A673 (cell line): ENCODE measurements around the gene PPP1R1C. TPM values are rescaled to one million over a fixed set of nuclear protein-coding genes. Genes with fewer than 3 reads are reported as not detected.
A peak's percentile ranks its signal among the peaks of the same experiment; 100 is the strongest.

ENCODE experiments used
- BruUV-seq: library from RNA; stranded (reverse); fragments of 400-500 nt; replicated peaks from 2 replicates; lab custom pipeline; 2021; lab: Mats Ljungman, UMichigan
- CTCF ChIA-PET: fragments of 300-600 bp; sonication (Branson Sonifier 250); formaldehyde crosslinking; loops from one replicate; lab custom pipeline; 2022; ENCODE audit warnings: antibody characterized with exemption; lab: Charles Lee
- POLR2A ChIA-PET: fragments of 300-600 bp; sonication (Branson Sonifier 250); formaldehyde crosslinking; loops from one replicate; lab custom pipeline; 2022; ENCODE audit warnings: antibody characterized with exemption; ENCODE audit not compliant: low non-redundant PET; lab: Charles Lee
- DNase-seq: peaks from one replicate; pipeline ENCODE4 v3.0.0-alpha.2; 2015; ENCODE audit warnings: low spot score
- H3K27ac ChIP-seq: fragments of 200-600 bp; sonication (generic); 2 replicates; pipeline ENCODE4 v1.5.1; 2016; ENCODE audit warnings: mixed run types, low read depth, mild to moderate bottlenecking, mixed read lengths, antibody characterized with exemption, low read length; ENCODE audit not compliant: poor library complexity, severe bottlenecking
- H3K27me3 ChIP-seq: fragments of 200-600 bp; sonication (generic); replicated peaks from 2 replicates; pipeline ENCODE4 v1.6.1; 2017; ENCODE audit warnings: mixed run types, low read depth, mild to moderate bottlenecking, mixed read lengths, antibody characterized with exemption, low read length; ENCODE audit not compliant: insufficient read depth, poor library complexity
- H3K36me3 ChIP-seq: fragments of 200-600 bp; sonication (generic); 2 replicates; pipeline ENCODE4 v1.6.1; 2016; ENCODE audit warnings: mixed run types, mild to moderate bottlenecking, mixed read lengths, antibody characterized with exemption, low read length; ENCODE audit not compliant: insufficient read depth, poor library complexity, severe bottlenecking
- H3K4me1 ChIP-seq: fragments of 200-600 bp; sonication (generic); 2 replicates; pipeline ENCODE4 v1.6.1; 2017; ENCODE audit warnings: mixed run types, mild to moderate bottlenecking, mixed read lengths, antibody characterized with exemption, low read length; ENCODE audit not compliant: insufficient read depth, poor library complexity, severe bottlenecking
- H3K4me3 ChIP-seq: fragments of 200-600 bp; sonication (generic); 2 replicates; pipeline ENCODE4 v1.5.1; 2016; ENCODE audit warnings: low read depth, mixed run types, mild to moderate bottlenecking, mixed read lengths, low read length; ENCODE audit not compliant: poor library complexity, severe bottlenecking
- H3K9me3 ChIP-seq: fragments of 200-600 bp; sonication (generic); 2 replicates; pipeline ENCODE4 v1.6.1; 2016; ENCODE audit warnings: mixed run types, low read depth, mild to moderate bottlenecking, mixed read lengths, antibody characterized with exemption, low read length; ENCODE audit not compliant: poor library complexity, severe bottlenecking
- EZH2 ChIP-seq: fragments of 200-600 bp; sonication (generic); IDR thresholded peaks from 2 replicates; pipeline ENCODE4 v1.6.1; 2017; ENCODE audit warnings: borderline replicate concordance, low read depth, mild to moderate bottlenecking, mixed read lengths, antibody characterized with exemption, low read length; ENCODE audit not compliant: poor library complexity, severe bottlenecking
- intact Hi-C: fragments of 100-400 bp; cut with micrococcal nuclease; formaldehyde crosslinking; loops from one replicate; pipeline ENCODE4 v1.10.0; 2022; ENCODE audit not compliant: unreplicated experiment
- total RNA-seq: library from RNA; stranded (reverse); gene quantifications from 2 replicates; pipeline ENCODE4 v1.2.3, GENCODE V29; 2021
- TF ChIP-seq, protein P1 (sequence below): fragments of 300-800, 200-600 bp; sonication (generic); conservative IDR thresholded peaks from 2 replicates; pipeline ENCODE4 v1.5.1; 2017; ENCODE audit warnings: low read depth, mild to moderate bottlenecking, antibody characterized with exemption, low read length, moderate library complexity, mixed read lengths

The PPP1R1C gene
- total RNA-seq, 1 experiment from 2014 or later, result 5.3 TPM

DNA sequence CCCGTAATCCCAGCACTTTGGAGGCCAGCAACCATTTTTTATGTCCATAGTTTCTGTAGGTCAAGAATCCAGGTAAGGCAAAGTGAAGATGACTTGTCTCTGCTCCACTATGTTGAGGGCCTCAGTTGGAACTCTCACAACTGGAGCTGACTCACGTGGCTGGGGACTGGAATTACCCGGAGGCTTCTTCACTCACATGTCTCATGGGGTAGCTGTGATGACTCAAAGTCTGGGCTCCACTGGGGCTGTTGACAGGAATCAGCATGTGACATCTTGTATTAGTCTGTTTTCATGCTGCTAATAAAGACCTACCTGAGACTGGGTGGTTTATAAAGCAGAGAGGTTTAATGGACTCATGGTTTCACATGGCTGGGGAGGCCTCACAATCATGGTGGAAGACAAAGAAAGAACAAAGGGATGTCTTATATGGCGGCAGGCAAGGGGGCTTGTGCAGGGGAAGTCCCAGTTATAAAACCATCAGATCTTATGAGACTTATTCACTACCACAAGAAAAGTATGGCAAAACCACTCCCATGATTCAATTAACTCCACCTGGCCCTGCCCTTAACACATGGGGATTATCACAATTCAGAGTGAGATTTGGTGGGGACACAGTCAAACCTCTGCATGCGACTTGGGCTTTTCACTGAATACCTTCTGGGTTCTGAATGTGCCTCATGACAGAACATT, 7.8 kb upstream of the PPP1R1C start:
- Histone ChIP-seq H3K9me3 (no peaks in the 10 kb centered on the region), H3K27me3 (no peaks in the 10 kb centered on the region), H3K27ac (no peak overlapping the region), H3K4me1 (peaks cover 8% of the 10 kb centered on the region), H3K36me3 (no peaks in the 10 kb centered on the region), H3K4me3 (no peak overlapping the region)
- intact Hi-C loops, result no loop called here
- POLR2A ChIA-PET, result no interaction called here
- peak; percentile 23 for DNase-seq
- TF ChIP-seq EZH2, result no peak
- TF ChIP-seq, protein P1, sequence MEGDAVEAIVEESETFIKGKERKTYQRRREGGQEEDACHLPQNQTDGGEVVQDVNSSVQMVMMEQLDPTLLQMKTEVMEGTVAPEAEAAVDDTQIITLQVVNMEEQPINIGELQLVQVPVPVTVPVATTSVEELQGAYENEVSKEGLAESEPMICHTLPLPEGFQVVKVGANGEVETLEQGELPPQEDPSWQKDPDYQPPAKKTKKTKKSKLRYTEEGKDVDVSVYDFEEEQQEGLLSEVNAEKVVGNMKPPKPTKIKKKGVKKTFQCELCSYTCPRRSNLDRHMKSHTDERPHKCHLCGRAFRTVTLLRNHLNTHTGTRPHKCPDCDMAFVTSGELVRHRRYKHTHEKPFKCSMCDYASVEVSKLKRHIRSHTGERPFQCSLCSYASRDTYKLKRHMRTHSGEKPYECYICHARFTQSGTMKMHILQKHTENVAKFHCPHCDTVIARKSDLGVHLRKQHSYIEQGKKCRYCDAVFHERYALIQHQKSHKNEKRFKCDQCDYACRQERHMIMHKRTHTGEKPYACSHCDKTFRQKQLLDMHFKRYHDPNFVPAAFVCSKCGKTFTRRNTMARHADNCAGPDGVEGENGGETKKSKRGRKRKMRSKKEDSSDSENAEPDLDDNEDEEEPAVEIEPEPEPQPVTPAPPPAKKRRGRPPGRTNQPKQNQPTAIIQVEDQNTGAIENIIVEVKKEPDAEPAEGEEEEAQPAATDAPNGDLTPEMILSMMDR, result no peak
- no TSS peak for BruUV-seq
- CTCF ChIA-PET, result interaction anchor here (0.6 kb wide), 1 partner anchor 264 kb away, joined by 7 read pairs; no protein-coding TSS in a partner anchor

DNA sequence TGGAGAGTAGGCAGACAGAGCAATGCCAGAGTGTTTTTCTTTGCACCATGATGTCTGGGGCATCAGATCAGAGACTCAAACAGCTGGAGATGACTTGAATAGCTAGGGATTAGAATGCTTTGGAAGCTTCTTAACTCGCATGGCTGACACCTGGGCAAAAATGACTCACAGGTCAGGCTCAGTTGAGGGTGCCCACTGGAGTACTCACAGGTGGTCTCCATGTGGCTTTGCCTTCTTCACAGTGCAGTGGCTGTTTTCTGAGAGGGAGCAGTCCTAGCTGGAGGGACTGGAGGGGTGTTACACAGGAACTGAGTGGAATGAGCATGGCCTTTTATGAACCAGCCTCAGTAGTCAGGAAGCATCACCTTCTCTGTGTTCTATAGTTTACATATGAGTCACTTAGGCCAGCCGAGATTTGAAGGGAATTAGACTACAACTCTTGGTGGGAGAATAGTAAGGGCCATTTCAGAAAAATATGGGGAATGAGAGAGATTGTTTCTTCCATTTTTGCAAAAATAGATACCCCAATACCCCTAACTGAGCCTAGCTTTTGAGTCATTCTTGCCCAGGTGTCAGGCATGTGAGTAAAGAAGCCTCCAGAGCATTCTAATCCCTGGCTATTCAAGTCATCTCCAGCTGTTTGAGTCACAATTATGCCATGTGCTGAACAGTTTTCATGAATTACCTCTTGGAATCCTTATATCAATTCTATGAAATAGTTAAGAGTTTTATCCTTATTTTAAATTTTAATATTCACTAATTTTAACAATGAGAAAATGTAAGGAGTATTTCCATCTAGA, 7.1 kb upstream of the PPP1R1C start:
- Histone ChIP-seq H3K4me3 (no peak overlapping the region), H3K27ac (no peak overlapping the region), H3K27me3 (no peaks in the 10 kb centered on the region), H3K4me1 (peaks cover under 1% of the 10 kb centered on the region), H3K36me3 (no peaks in the 10 kb centered on the region), H3K9me3 (no peaks in the 10 kb centered on the region)
- TF ChIP-seq, protein P1, result no peak
- intact Hi-C loops, result no loop called here
- no peak for DNase-seq
- ChIA-PET CTCF (no interaction called here), POLR2A (no interaction called here)
- no TSS peak for BruUV-seq

DNA sequence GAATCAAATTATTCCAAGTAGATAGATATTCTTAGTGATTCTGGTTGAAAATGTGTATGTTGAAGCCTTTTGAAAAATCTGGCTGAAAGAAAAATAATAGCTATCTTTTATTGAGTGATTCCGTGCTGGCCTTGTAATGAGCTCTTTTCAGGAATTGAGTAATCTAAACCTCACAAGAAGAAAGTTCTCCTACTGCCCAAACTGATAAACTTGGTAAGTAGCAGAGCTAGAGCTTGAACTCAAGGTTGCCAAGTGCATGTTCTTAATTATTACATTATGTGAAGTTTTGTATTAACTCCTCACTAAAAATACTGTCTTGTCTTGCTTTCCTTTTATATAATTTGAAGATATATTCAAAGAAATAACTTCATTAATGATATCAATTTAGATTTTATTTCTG, 1.6 kb upstream of the PPP1R1C start:
- intact Hi-C loops, result no loop called here

More for the DNA sequence above, 1.6 kb upstream of the PPP1R1C start:
- DNase-seq, result no peak
- Histone ChIP-seq H3K4me1 (no peaks in the 10 kb centered on the region), H3K36me3 (no peaks in the 10 kb centered on the region), H3K27ac (no peak overlapping the region), H3K9me3 (no peaks in the 10 kb centered on the region), H3K27me3 (no peaks in the 10 kb centered on the region), H3K4me3 (no peak overlapping the region)
- TF ChIP-seq EZH2, result no peak
- TF ChIP-seq, protein P1, result no peak
- no TSS peak for BruUV-seq
- ChIA-PET CTCF (no interaction called here), POLR2A (no interaction called here)
